Loucy (cell line): Measurements from ENCODE around the gene TSPEAR.

Experiments used
- H2AFZ ChIP-seq: fragments of 200-600 bp; sonication (generic); 2 replicates; pipeline ENCODE4 v1.6.0; 2016; ENCODE audit warnings: antibody characterized with exemption, mild to moderate bottlenecking, low read length, moderate library complexity
- H3F3A ChIP-seq: fragments of 200-600 bp; 2 replicates; pipeline ENCODE4 v1.6.0; 2016; ENCODE audit warnings: antibody characterized with exemption, low read depth, mild to moderate bottlenecking
- H3K27me3 ChIP-seq: fragments of 200-600 bp; sonication (generic); 2 replicates; pipeline ENCODE4 v1.6.1; 2014; ENCODE audit warnings: low read length, mild to moderate bottlenecking; ENCODE audit not compliant: insufficient read depth, poor library complexity, severe bottlenecking
- H3K36me3 ChIP-seq: fragments of 200-600 bp; sonication (generic); 2 replicates; pipeline ENCODE4 v1.6.1; 2016; ENCODE audit warnings: low read length; ENCODE audit not compliant: insufficient read depth
- H3K4me1 ChIP-seq: fragments of 200-600 bp; sonication (generic); 2 replicates; pipeline ENCODE4 v1.5.1; 2014; ENCODE audit warnings: low read length, mild to moderate bottlenecking; ENCODE audit not compliant: insufficient read depth, poor library complexity, severe bottlenecking
- H3K4me2 ChIP-seq: fragments of 200-600 bp; sonication (generic); 2 replicates; pipeline ENCODE4 v1.6.0; 2014; ENCODE audit warnings: antibody characterized with exemption, low read length, low read depth, mild to moderate bottlenecking; ENCODE audit not compliant: poor library complexity, severe bottlenecking
- H3K4me3 ChIP-seq: fragments of 200-600 bp; sonication (generic); 2 replicates; pipeline ENCODE4 v1.5.1; 2014; ENCODE audit warnings: low read length, mild to moderate bottlenecking, mixed read lengths; ENCODE audit not compliant: poor library complexity, severe bottlenecking
- H3K79me2 ChIP-seq: fragments of 200-600 bp; sonication (generic); 2 replicates; pipeline ENCODE4 v1.6.1; 2014; ENCODE audit warnings: low read length; ENCODE audit not compliant: insufficient read depth
- H3K9ac ChIP-seq: fragments of 200-600 bp; sonication (generic); 2 replicates; pipeline ENCODE4 v1.6.0; 2014; ENCODE audit warnings: mild to moderate bottlenecking, low read depth, low read length, moderate library complexity; ENCODE audit not compliant: poor library complexity, severe bottlenecking
- H3K9me2 ChIP-seq: fragments of 200-600 bp; sonication (generic); replicated peaks from 2 replicates; pipeline ENCODE4 v1.6.1; 2016; ENCODE audit warnings: low read depth, low read length, mixed read lengths
- H3K9me3 ChIP-seq: fragments of 200-600 bp; sonication (generic); 2 replicates; pipeline ENCODE4 v1.6.1; 2014; ENCODE audit warnings: mild to moderate bottlenecking, antibody characterized with exemption, low read length, low read depth; ENCODE audit not compliant: insufficient read depth
- H4K20me1 ChIP-seq: fragments of 200-600 bp; sonication (generic); 2 replicates; pipeline ENCODE4 v1.6.0; 2014; ENCODE audit warnings: antibody characterized with exemption, low read length, mild to moderate bottlenecking; ENCODE audit not compliant: insufficient read depth, poor library complexity, severe bottlenecking
- CTCF ChIP-seq: fragments of 200-600 bp; sonication (generic); conservative IDR thresholded peaks from 2 replicates; pipeline ENCODE4 v1.5.1; 2014; ENCODE audit warnings: mild to moderate bottlenecking, antibody characterized with exemption, low read length
- EZH2phosphoT487 ChIP-seq: fragments of 200-600 bp; IDR thresholded peaks from 2 replicates; pipeline ENCODE4 v1.6.1; 2018; ENCODE audit warnings: antibody characterized with exemption, mild to moderate bottlenecking, moderate library complexity, borderline replicate concordance

The TSPEAR gene

DNA sequence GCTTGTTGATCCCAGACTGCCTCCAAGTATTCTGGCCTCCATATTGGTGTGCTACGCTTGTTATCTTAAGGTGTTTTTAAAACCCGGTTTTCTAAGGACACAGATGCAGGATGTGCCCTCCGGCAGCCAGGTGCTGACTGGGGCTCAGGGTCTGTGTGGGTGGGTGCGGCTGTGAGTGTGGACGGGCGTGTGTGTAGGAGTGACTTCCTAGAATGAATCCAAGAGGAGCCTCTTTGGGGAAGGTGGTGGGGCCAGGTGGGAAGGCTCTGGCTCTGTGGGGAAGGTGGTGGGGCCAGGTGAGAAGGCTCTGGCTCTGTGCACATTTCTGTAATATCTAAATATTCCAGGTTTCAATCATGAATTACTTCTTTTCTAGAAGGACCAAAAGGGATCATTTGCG, 12.8 kb upstream of the TSPEAR start:
- Histone ChIP-seq H3K4me1 (peaks cover 9% of the 10 kb centered on the region), H4K20me1 (no peaks in the 10 kb centered on the region), H3K9me3 (no peaks in the 10 kb centered on the region), H3K4me3 (no peak overlapping the region), H3K36me3 (no peaks in the 10 kb centered on the region), H2AFZ (no peak overlapping the region), H3K9me2 (no peaks in the 10 kb centered on the region), H3K79me2 (no peaks in the 10 kb centered on the region), H3K9ac (no peak overlapping the region), H3K27me3 (no peaks in the 10 kb centered on the region), H3F3A (no peaks in the 10 kb centered on the region), H3K4me2 (no peak overlapping the region)
- TF ChIP-seq CTCF, result no peak
- TF ChIP-seq EZH2phosphoT487, result no peak

DNA sequence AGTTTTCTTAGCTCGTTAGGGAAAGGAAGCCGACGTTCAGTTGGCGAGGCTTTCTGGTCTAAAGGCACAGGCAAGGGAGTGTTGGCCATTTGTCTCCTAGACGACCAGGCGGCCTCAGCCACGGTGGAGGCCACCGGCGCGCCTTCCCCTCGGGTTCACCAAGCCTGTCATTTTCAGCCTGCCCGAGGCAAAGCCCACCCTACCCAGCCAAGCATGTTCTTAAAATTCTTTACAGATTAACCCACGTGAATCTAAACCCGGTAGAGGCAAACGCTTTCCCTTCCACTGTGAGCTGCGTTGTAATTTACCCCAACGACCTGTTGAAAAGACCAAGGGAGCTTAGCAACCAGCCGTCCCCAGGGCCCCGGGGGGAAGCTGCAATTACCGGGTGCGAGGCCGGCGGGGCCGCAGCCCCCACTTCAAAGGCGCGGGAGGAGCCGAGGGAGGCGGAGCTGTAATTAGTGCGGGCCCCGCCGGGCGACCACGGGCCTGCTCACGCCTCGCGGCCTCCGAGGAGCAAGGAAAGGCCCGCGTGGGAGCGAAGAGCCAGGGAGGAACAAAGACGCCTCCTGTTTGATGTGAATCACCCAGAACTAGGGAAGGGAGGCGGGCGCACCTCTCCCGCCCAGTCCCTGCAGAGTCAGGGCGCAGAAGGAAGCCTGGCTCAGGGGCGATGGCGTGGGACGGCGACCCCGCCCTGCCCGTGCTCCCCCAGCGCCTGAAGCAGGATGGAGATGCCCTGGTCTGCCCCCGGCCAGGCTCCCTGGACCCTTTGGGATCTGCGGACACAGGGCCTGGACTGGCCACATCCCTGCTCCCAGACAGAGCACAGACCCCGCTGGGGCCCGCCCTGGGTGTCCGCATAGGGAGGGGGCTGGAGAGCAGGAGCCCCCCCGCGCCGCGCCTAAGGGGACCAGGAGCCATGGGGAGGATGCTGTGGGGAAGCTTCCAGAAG, 12.1 kb upstream of the TSPEAR start:
- Histone ChIP-seq H3K9ac (peak overlapping the region; percentile 37), H3K9me2 (no peaks in the 10 kb centered on the region), H3K27me3 (no peaks in the 10 kb centered on the region), H4K20me1 (no peaks in the 10 kb centered on the region), H3K4me1 (peaks cover 9% of the 10 kb centered on the region), H3K9me3 (no peaks in the 10 kb centered on the region), H3K79me2 (no peaks in the 10 kb centered on the region), H2AFZ (peak overlapping the region; percentile 72), H3K36me3 (no peaks in the 10 kb centered on the region), H3K4me3 (peak overlapping the region; percentile 54), H3K4me2 (peak overlapping the region; percentile 66), H3F3A (no peaks in the 10 kb centered on the region)
- TF ChIP-seq EZH2phosphoT487, result no peak
- TF ChIP-seq CTCF, result no peak

- Histone ChIP-seq H3K9me2 (0 out of 2 replicates have a peak, but pooled peaks cover 3% of the 10 kb centered on the region), H3K9me3 (no peaks in the 10 kb centered on the region), H3F3A (no peaks in the 10 kb centered on the region), H3K4me2 (peak overlapping the region; percentile 66), H3K4me3 (peak overlapping the region; percentile 54), H2AFZ (peak overlapping the region; percentile 72), H3K27me3 (no peaks in the 10 kb centered on the region), H3K79me2 (no peaks in the 10 kb centered on the region), H3K9ac (peak overlapping the region; percentile 37), H3K36me3 (no peaks in the 10 kb centered on the region), H4K20me1 (no peaks in the 10 kb centered on the region), H3K4me1 (peaks cover 9% of the 10 kb centered on the region)
- TF ChIP-seq EZH2phosphoT487, result no peak
- TF ChIP-seq CTCF, result no peak
Observed at GRCh38 chr21:44722731-44723130, 11.4 kb upstream of the TSPEAR start.
